Progenitor cell of endocrine pancreas (in vitro differentiated cells): ENCODE data around the gene HCAR3. TPM values are rescaled to one million over a fixed set of nuclear protein-coding genes. Genes with fewer than 3 reads are reported as not detected.

Experiments
- DNase-seq: peaks from one replicate; pipeline ENCODE4 v3.0.0; 2021; ENCODE audit warnings: low spot score; ENCODE audit not compliant: unreplicated experiment
- H3K27ac Mint-ChIP-seq: 2 replicates; pipeline ENCODE4 v1.8.0; 2021; ENCODE audit warnings: mild to moderate bottlenecking, moderate library complexity, mixed read lengths
- H3K27me3 Mint-ChIP-seq: 2 replicates; pipeline ENCODE4 v1.8.0; 2021; ENCODE audit warnings: mixed read lengths
- H3K36me3 Mint-ChIP-seq: 2 replicates; pipeline ENCODE4 v1.8.0; 2022; ENCODE audit warnings: mixed read lengths; ENCODE audit not compliant: insufficient read depth
- H3K4me1 Mint-ChIP-seq: 2 replicates; pipeline ENCODE4 v1.8.0; 2021; ENCODE audit warnings: low read depth, mixed read lengths
- H3K4me3 Mint-ChIP-seq: 2 replicates; pipeline ENCODE4 v1.8.0; 2021; ENCODE audit warnings: low read depth, mild to moderate bottlenecking, moderate library complexity, mixed read lengths
- H3K9me3 Mint-ChIP-seq: 2 replicates; pipeline ENCODE4 v1.8.0; 2021; ENCODE audit warnings: low read depth, mixed read lengths
- total RNA-seq: library from RNA; stranded (reverse); gene quantifications from 2 replicates; pipeline ENCODE4 v1.2.1, GENCODE V29; 2021
- TF ChIP-seq, protein P1 (sequence below): fragments of 200-600 bp; sonication (generic); IDR thresholded peaks from one replicate; pipeline ENCODE4 v1.5.0; 2021; ENCODE audit warnings: antibody characterized with exemption, mild to moderate bottlenecking; ENCODE audit not compliant: unreplicated experiment

The HCAR3 gene
- total RNA-seq, 1 donor from 2014 or later = not detected

DNA sequence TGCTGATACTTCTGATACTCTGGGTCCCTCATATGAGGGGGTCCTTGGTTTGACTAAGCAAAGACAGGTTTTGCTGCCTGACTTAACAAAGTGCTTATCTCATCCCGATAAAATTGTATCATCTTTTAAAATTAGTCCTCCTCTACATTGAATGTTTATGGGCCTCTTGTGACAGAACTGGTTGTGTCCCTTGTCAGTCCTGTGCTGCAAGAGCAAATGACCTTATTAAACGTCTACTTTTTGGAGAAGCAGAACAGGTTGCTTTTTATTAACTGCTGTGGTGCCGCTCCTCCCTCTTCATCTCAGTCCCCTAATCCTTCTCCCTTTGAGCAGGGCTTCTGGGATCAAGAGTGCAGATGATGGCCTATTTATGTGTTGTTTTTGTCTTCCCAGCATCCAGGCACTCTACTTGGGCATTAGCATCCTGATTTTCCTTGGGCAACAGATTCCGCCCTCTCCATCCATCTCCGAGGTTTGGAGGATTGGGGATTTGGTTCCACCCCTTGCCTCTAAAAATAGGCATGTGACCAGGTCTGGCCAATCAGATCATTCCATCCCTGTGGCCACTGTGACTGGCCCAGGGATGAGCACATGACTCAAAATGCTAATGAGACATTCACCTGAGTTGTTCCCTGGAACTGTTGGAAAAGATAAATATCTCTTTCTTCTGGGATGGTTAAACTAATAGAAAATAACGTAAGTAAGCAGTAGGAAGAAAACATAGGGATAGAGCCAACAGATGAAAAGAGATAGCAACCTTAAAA is 33.1 kb upstream of the HCAR3 start:
- H3K4me3 Mint-ChIP-seq = no peak overlapping the region
- H3K27me3 Mint-ChIP-seq = no peaks in the 10 kb centered on the region
- H3K9me3 Mint-ChIP-seq = no peaks in the 10 kb centered on the region
- TF ChIP-seq, protein P1, sequence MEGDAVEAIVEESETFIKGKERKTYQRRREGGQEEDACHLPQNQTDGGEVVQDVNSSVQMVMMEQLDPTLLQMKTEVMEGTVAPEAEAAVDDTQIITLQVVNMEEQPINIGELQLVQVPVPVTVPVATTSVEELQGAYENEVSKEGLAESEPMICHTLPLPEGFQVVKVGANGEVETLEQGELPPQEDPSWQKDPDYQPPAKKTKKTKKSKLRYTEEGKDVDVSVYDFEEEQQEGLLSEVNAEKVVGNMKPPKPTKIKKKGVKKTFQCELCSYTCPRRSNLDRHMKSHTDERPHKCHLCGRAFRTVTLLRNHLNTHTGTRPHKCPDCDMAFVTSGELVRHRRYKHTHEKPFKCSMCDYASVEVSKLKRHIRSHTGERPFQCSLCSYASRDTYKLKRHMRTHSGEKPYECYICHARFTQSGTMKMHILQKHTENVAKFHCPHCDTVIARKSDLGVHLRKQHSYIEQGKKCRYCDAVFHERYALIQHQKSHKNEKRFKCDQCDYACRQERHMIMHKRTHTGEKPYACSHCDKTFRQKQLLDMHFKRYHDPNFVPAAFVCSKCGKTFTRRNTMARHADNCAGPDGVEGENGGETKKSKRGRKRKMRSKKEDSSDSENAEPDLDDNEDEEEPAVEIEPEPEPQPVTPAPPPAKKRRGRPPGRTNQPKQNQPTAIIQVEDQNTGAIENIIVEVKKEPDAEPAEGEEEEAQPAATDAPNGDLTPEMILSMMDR = no peak
- H3K4me1 Mint-ChIP-seq = peaks cover 28% of the 10 kb centered on the region
- no peak for DNase-seq
- H3K36me3 Mint-ChIP-seq = peaks cover 5% of the 10 kb centered on the region
- H3K27ac Mint-ChIP-seq = peak overlapping the region; percentile 31

DNA sequence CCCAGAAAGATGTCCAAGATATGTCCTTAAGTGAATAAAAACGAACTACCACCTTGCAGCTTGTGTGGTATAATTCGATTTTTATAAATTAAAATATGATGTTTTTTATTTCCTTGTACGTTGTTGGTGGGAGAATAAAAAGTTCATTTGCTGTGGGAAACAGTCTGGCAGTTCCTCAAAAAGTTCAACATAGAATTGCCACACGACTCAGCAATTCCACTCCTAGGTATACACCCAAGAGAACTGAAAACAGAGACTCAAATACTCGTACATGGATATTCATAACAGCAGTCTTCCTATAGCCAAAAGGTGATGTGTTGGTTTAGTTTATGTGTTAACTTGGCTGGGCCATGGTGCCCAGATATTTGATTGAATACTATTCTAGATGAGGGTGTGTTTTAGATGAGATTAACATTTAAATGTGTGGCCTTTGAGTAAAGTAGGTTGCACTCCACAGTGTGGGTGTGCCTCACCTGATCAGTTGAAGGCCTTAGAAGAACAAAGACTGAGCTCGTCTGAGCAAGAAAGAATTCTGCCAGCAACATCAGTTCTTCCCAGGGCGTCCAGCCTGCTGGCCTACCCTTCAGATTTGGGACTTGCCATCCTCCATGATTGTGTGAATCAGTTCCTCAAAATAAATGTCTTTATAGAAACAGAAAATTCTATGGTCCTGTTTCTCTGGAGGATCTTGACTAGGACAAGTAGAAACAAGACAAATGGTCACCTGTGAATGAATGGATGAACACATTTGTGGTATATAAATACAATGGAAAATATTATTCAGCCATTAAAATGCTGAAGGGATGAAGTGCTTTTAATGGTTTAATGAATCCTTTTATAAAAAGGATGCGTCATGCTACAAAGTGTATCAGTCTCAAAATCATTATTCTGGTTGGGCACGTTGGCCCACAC is 30.9 kb upstream of the HCAR3 start:
- H3K27ac Mint-ChIP-seq = no peak overlapping the region
- TF ChIP-seq, protein P1 = no peak
- DNase-seq = no peak

DNA sequence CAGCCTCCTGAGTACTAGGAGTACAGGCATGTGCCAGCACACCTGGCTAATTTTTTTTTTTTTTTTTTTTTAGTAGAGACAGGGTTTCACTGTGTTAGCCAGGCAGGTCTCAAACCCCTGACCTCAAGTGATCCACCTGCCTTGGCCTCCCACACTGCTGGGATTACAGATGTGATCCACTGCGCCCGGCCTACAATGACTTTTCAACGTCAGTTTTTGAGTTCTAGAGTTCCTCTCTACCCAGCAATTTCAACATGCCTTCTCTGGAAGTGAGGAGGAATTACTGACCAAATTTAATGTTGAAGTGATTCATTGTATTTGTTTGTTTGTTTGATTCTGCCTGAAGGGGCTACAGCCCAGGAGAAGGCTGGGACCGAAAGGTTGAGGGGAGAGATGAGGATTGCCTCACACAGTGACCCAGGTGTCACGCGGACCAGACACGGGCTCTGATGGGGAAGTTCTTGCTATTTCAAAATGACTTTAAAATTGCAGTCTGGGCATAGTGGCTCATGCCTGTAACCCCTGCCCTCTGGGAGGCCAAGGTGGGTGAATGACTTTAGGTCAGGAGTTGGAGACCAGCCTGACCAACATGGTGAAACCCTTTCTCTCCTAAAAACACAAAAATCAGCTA is 27.4 kb upstream of the HCAR3 start:
- no peak overlapping the region for H3K27ac Mint-ChIP-seq
- H3K4me1 Mint-ChIP-seq = no peaks in the 10 kb centered on the region
- no peak overlapping the region for H3K4me3 Mint-ChIP-seq
- H3K36me3 Mint-ChIP-seq = no peaks in the 10 kb centered on the region
- TF ChIP-seq, protein P1 = no peak
- DNase-seq = no peak
- no peaks in the 10 kb centered on the region for H3K9me3 Mint-ChIP-seq
- no peaks in the 10 kb centered on the region for H3K27me3 Mint-ChIP-seq

More for the DNA sequence above, 30.9 kb upstream of the HCAR3 start:
- H3K4me3 Mint-ChIP-seq = no peak overlapping the region
- peaks cover 17% of the 10 kb centered on the region for H3K4me1 Mint-ChIP-seq
- no peaks in the 10 kb centered on the region for H3K9me3 Mint-ChIP-seq
- no peaks in the 10 kb centered on the region for H3K36me3 Mint-ChIP-seq
- no peaks in the 10 kb centered on the region for H3K27me3 Mint-ChIP-seq

DNA sequence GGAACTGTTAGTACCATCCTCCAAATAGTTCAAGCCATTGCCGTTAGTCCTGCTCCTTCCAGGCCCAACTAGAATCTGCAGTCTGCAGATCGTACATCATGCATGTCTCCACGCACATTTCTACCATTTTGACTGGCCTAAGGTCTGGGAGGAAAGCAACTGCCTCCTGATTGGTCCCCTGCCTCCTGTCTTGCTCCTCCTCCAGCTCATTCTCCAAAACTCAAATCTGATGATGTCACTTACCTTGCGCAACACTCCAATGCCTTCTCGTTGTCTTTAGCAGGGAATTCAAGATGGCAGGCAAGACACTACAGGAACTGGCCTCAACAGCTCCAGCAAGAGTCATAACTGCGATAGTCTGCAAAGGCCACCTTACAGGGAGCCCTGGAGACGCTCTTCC is 23.7 kb upstream of the HCAR3 start:
- H3K9me3 Mint-ChIP-seq = no peaks in the 10 kb centered on the region
- no peak for DNase-seq
- H3K27me3 Mint-ChIP-seq = no peaks in the 10 kb centered on the region
- H3K36me3 Mint-ChIP-seq = no peaks in the 10 kb centered on the region
- H3K4me3 Mint-ChIP-seq = no peak overlapping the region
- no peaks in the 10 kb centered on the region for H3K4me1 Mint-ChIP-seq
- TF ChIP-seq, protein P1 = no peak
- H3K27ac Mint-ChIP-seq = no peak overlapping the region

DNA sequence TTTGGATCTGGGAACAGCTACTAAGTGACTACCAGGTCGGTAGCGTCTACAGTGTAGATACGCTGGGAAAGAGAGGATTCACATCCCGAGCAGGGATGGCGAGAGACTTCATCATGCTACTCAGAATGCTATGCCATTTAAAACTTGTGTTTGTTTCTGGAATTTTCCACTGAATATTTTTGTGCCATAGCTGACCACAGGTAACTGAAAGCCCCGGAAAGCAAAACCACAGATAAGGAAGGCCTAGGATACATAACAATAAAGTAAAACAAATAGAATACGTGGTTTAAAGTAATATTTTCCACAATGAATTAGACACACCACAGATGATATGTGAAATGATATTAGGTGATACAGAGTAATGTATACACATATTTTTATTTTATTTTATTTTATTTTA is 22.0 kb upstream of the HCAR3 start:
- TF ChIP-seq, protein P1 = no peak
- H3K27me3 Mint-ChIP-seq = no peaks in the 10 kb centered on the region

More for the DNA sequence above, 22.0 kb upstream of the HCAR3 start:
- no peak for DNase-seq
- Mint-ChIP-seq H3K4me3 (no peak overlapping the region), H3K27ac (no peak overlapping the region), H3K36me3 (no peaks in the 10 kb centered on the region), H3K9me3 (no peaks in the 10 kb centered on the region), H3K4me1 (no peaks in the 10 kb centered on the region)
